Stimulated activated CD8-positive, alpha-beta memory T cell treated with anti-CD3 and anti-CD28 coated beads, Interleukin-4, amount 100 ng/mL, for 1 hour (primary cell): Measurements from ENCODE around the gene PHKG1.
A peak's percentile ranks its signal among the peaks of the same experiment; 100 is the strongest.
"Not testable (repeated sequence)": the region's sequence is repeated elsewhere in the genome, so short reads cannot be mapped to it uniquely, and the experiment has no call there.

ENCODE experiments used
- DNase-seq, 2 donors: peaks; one replicate each; pipeline ENCODE4 v3.0.0-alpha.2; 2020; ENCODE audit warnings: low read depth in 2 of 2, low spot score in 1 of 2

PHKG1 gene

GRCh38 chr7:56083150-56083785 is 9.5 kb downstream of the PHKG1 start:
- no peak for DNase-seq

GRCh38 chr7:56081626-56082340 is 11.0 kb downstream of the PHKG1 start:
- DNase-seq = no peak

GRCh38 chr7:56080726-56081435 is 11.9 kb downstream of the PHKG1 start:
- not testable (repeated sequence) for DNase-seq

- no peak for DNase-seq
Observed at GRCh38 chr7:56079450-56080185, 13.1 kb downstream of the PHKG1 start.

- no peak for DNase-seq
Observed at GRCh38 chr7:56078196-56078595, 14.6 kb downstream of the PHKG1 start.

DNA sequence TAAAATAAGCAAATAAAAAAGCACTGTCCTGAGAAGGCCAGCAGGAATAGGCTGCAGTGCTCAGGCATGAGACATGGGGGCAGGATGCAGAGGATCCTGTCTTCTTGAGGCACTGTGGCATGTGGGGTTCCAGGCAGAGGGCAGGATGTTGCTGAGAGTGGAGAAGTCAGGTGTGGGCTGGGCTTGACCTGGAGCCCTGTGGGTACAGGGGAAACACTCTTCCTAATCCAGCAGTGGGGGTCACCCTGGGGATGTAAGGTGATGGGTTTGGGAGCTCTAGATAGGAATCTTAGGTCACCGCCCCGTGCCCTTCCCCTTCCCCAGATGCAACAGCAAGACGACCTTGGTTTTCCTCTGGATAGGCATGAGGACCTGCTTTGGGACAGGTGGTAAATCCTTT is 15.1 kb downstream of the PHKG1 start:
- DNase-seq = no peak

DNA sequence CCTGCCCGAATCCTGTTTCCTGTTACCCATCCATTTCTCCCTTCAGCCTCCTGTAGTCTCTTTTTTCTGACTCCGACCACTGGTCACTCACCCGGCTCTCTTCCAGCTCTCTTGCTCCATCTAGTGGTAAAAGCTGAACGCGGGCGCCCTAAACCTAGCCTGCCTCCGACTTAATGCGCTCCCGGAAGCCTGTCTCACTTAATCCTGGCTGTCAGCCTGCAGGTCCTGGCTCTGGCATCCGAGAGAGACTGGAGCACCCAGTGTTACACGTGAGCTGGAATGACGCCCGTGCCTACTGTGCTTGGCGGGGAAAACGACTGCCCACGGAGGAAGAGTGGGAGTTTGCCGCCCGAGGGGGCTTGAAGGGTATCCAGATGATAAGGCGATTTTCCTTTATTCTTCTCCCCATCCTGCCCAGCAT is 18.4 kb downstream of the PHKG1 start:
- peak; percentile 28 to 39 for DNase-seq

- not testable (repeated sequence) for DNase-seq
Observed at GRCh38 chr7:56066376-56066775, 26.4 kb downstream of the PHKG1 start.

DNA sequence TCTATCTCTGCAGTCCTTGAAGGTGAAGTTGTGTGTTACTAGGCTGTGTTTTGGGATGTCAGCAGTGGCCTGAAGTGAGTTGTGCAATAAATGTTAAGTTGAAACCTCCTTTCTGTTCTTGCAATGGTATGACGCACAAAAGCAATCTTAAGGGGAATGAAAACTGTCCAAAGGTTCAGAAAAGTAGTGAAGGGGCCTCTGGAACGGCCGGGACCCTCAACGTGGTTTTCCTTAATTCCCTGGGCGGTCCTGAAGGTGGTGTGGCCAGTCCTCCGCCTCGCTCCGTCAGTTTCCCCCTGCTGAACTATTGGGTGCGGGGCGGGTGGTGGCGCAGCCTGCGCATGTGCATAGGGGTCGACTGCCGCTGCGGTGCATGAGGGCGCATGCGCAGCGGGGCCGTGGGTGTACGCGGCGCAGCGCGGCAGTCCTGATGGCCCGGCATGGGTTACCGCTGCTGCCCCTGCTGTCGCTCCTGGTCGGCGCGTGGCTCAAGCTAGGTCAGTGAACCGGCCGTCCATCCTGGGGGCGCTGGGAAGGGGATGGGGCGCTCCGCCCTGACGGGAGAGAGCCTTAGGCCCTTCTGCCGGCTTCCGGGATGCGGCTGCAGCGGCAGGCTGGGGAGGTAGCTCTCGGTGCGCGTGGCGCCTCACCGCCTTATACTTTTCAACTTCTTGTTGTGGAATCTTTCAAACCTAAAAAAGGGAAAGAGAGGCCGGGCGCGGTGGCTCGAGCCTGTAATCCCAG is 28.7 kb downstream of the PHKG1 start, which contains the start of gene SUMF2:
TSS of gene SUMF2 (plus strand) at position 405 of the 744 bp plus-strand sequence. CDS start at position 431, 26 bp downstream.
- peak; percentile 73 to 79 for DNase-seq

DNA sequence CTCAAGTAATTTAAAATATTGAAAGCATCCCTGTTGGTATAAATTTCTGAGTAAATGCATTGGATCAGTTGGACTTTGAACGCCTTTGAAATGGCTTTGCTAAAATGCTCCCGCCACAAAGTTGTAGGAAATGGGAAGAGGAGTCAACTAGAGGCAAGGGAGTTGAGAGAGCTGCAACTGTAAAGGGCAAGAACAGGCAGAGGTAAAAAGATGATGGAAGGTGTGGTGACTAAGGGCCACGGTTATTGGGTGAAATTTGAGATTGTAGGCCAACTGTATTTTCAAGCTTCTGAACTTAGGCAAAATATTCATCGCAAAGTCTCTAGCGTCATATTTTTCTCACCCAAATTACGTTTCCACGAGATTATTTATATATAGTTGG is 29.3 kb downstream of the PHKG1 start:
- DNase-seq = no peak

DNA sequence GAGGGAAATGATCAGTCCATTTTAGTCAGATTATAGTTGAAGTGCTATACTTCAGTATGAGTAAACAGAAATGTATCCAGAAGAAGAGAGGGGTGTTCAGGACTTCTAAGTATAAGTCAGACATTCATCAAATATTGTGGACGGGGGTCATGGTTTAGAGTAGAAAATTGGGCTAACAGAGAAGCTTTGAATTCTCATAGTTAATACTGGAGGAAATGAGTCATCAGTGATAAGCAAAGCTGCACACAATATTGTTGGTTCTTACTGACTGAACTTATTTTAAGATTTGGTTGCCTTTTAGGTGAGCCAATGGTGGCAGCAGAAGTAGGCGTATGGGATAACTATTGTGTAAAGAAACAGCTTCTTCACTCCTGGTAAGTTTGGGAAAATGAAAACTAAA is 30.4 kb downstream of the PHKG1 start:
- no peak for DNase-seq

GRCh38 chr7:56053993-56054392 is 38.8 kb downstream of the PHKG1 start:
- no peak for DNase-seq

DNA sequence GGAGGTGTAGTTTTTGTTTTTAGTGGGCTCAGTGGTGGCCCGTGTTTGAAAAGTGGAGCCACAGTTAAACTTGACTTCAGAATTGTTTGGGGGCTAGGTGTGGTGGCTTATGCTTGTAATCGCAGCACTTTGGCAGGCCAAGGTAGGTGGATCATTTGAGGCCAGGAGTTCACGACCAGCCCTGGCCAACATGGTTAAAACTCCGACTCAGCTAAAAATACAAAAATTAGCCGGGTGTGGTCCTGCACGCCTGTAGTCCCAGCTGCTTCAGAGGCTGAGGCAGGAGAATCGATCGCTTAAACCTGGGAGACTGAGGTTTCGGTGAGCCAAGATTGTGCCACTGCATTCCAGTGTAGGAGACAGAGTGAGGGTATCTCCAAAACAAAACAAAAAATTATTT is 39.4 kb downstream of the PHKG1 start:
- DNase-seq = no peak

GRCh38 chr7:56051339-56052191 is 41.2 kb downstream of the PHKG1 start, which contains the start of the genes CCT6A and PSPH:
TSS of gene CCT6A (plus strand) at chr7:56051765. CDS start at chr7:56051849, 84 bp downstream.
TSS of gene PSPH (minus strand) at chr7:56051444. CDS start at chr7:56021212, 30,232 bp downstream.
- DNase-seq = peak; percentile 78

- DNase-seq = no peak
Observed at GRCh38 chr7:56051053-56051338, 41.8 kb downstream of the PHKG1 start.

DNA sequence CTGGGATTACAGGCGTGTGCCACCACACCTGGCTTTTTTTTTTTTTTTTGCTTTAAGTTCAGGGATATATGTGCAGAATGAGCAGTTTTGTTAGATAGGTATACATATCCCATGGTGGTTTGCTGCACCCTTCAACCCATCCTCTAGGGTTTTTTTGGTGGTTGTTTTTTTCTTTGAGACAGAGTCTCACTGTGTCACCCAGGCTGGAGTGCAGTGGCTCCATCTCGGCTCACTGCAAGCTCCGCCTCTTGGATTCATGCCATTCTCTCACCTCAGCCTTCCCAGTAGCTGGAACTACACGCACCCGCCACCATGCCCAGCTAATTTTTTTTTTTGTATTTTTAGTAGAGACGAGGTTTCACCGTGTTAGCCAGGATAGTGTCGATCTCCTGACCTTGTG is 44.0 kb downstream of the PHKG1 start:
- DNase-seq = not testable (repeated sequence)

- no peak for DNase-seq
Observed at GRCh38 chr7:56048245-56048644, 44.5 kb downstream of the PHKG1 start.

GRCh38 chr7:56047446-56048116 is 45.2 kb downstream of the PHKG1 start:
- not testable (repeated sequence) for DNase-seq
